ENCODE measurements around the gene NSMF.
A peak's percentile ranks its signal among the peaks of the same experiment; 100 is the strongest.

The NSMF gene

GRCh38 chr9:137490532-137491186, 31.5 kb upstream of the NSMF start:
- TF ChIP-seq, protein P1, sequence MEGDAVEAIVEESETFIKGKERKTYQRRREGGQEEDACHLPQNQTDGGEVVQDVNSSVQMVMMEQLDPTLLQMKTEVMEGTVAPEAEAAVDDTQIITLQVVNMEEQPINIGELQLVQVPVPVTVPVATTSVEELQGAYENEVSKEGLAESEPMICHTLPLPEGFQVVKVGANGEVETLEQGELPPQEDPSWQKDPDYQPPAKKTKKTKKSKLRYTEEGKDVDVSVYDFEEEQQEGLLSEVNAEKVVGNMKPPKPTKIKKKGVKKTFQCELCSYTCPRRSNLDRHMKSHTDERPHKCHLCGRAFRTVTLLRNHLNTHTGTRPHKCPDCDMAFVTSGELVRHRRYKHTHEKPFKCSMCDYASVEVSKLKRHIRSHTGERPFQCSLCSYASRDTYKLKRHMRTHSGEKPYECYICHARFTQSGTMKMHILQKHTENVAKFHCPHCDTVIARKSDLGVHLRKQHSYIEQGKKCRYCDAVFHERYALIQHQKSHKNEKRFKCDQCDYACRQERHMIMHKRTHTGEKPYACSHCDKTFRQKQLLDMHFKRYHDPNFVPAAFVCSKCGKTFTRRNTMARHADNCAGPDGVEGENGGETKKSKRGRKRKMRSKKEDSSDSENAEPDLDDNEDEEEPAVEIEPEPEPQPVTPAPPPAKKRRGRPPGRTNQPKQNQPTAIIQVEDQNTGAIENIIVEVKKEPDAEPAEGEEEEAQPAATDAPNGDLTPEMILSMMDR (conservative IDR thresholded peaks at IDR 0.05): no peak
- H3K27ac ChIP-seq: no peak overlapping the region

- H3K27ac ChIP-seq: no peak overlapping the region
- TF ChIP-seq, protein P1 (conservative IDR thresholded peaks at IDR 0.05): no peak
Measured at GRCh38 chr9:137488906-137489305, 29.8 kb upstream of the NSMF start.

GRCh38 chr9:137488327-137488653, 29.2 kb upstream of the NSMF start:
- TF ChIP-seq, protein P1 (conservative IDR thresholded peaks at IDR 0.05): no peak
- H3K27ac ChIP-seq: peak overlapping the region; percentile 93

DNA sequence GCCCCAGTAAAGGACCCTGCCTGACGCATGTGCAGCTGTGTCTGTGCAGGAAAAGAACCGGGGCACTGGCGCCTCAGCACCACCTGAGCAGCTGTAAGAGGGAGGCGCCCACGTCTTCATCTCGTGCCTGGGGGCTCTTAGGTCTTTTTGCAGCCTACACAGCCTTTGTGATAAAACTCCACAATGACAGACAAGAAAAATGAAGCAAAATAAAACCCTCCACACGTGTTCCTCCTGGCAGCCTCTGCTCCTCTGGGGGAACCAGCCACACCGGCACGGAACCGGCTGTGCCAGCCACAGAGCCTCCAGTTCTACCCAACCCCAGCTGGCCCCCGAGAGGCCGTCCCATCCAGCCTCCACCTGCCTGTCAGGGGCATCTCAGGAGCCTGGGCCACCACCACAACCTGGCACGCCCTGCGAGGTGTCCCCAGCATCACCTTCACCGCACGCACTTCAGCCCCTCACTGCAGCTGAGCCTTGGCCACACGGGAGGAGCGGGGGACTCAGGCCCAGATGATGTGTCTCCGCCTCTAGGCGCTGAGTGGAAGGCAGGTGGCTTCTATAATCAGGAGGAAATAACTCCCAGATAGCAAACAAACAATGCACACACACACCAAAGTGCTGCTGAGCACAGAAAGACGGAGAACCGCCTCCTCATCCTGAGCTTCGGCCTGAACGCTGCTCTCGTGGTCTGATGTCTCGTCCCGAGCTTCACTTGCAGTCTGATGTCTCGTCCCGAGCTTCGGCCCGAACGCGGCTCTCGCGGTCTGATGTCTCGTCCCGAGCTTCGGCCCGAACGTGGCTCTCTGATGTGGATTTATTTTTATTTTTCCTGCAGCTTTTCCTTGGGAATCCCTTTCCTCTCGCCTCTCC, 28.6 kb upstream of the NSMF start:
- H3K27ac ChIP-seq: peak overlapping the region; percentile 93
- TF ChIP-seq, protein P1 (conservative IDR thresholded peaks at IDR 0.05): no peak

DNA sequence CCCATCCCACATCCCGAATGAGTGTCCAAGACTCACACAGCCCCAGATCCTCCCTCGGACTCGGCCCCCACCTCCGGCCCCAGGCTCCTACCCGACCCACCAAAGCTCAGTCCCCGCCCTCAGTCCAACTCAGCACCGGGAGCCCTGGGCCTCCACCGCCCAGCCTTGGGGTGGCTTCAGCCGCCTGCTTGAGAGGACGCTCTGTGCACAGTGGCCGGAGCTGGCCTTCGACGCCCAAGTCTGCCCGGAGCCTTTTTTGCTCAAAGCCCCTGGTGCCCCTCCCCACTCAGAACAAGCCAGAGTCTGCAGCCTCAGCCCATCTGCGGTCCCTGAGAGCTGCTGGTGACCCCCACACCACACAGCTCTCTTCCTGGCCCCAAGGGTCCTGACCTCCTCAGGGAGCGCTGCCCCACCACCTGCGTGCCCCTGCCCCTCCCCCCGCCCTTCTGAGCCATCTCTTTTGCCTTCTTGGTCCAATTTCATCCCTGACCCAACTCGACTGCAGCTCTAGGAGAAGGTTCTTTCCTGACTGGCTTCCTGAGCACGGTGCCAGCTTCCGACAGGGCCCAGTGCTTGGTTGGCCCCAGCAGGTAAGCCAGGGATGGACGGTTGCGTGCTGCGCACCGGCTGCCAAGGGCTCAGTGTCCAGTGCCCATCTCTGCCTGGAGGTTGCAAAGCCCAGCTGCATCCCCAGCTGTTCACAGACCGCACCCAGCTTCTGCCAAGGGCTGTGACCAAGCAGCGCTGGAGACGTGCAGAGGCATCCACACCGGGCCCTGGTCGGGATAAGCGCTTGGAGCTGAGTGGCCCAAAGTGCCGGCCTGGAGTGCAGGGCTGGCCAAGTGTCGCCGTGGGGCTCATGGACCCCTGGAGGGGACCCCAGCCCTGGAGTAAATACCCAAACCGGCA, 27.7 kb upstream of the NSMF start:
- peak overlapping the region; percentile 93 for H3K27ac ChIP-seq
- TF ChIP-seq, protein P1 (conservative IDR thresholded peaks at IDR 0.05): no peak

GRCh38 chr9:137486141-137486490, 27.0 kb upstream of the NSMF start:
- peak overlapping the region; percentile 93 for H3K27ac ChIP-seq
- TF ChIP-seq, protein P1 (conservative IDR thresholded peaks at IDR 0.05): no peak

All from VCaP (cell line).